Panc1 (cell line): ENCODE measurements around the gene NOTO. TPM values are rescaled to one million over a fixed set of nuclear protein-coding genes. Genes with fewer than 3 reads are reported as not detected.

Source experiments
- ATAC-seq: fragments of 200-7000 bp; cut with Tn5 transposase; 2 replicates; pipeline ENCODE4 v1.9.1; 2020; ENCODE audit warnings: mild to moderate bottlenecking, moderate library complexity
- BruUV-seq: library from RNA; stranded (reverse); fragments of 400-500 nt; replicated peaks from 2 replicates; lab custom pipeline; 2021; lab: Mats Ljungman, UMichigan
- CTCF ChIA-PET: fragments of 300-600 bp; sonication (Branson Sonifier 250); formaldehyde crosslinking; loops from one replicate; lab custom pipeline; 2022; ENCODE audit warnings: antibody characterized with exemption; lab: Charles Lee
- POLR2A ChIA-PET: fragments of 300-600 bp; sonication (Branson Sonifier 250); formaldehyde crosslinking; loops from one replicate; lab custom pipeline; 2022; ENCODE audit warnings: antibody characterized with exemption; lab: Charles Lee
- DNase-seq: peaks from one replicate; pipeline ENCODE4 v3.0.0-alpha.2; 2010; ENCODE audit warnings: low read depth, low spot score
- H3K27ac ChIP-seq: 2 replicates; pipeline ENCODE4 v1.5.1; 2011; ENCODE audit warnings: mild to moderate bottlenecking, low read length, inconsistent platforms
- H3K27me3 ChIP-seq: fragments of 200-500 bp; sonication (Bioruptor generic); 2 replicates; pipeline ENCODE4 v1.6.0; 2014; ENCODE audit warnings: low read length, inconsistent platforms; ENCODE audit not compliant: control insufficient read depth, insufficient read depth
- H3K36me3 ChIP-seq: fragments of 200-500 bp; sonication (Bioruptor generic); 2 replicates; pipeline ENCODE4 v1.5.1; 2014; ENCODE audit warnings: inconsistent platforms, mild to moderate bottlenecking, low read length, moderate library complexity; ENCODE audit not compliant: control insufficient read depth, insufficient read depth
- H3K4me1 ChIP-seq: 2 replicates; pipeline ENCODE4 v1.5.1; 2011; ENCODE audit warnings: inconsistent platforms, mild to moderate bottlenecking, low read length, moderate library complexity; ENCODE audit not compliant: control insufficient read depth, insufficient read depth
- H3K4me3 ChIP-seq, 2 experiments: 2 replicates each; pipeline ENCODE4 v1.5.1; 2011 to 2012; ENCODE audit warnings: low read depth in 2 of 2, low read length in 2 of 2, mild to moderate bottlenecking in 2 of 2, inconsistent platforms in 1 of 2, moderate library complexity in 1 of 2
- H3K9me3 ChIP-seq: fragments of 200-500 bp; sonication (Bioruptor generic); 2 replicates; pipeline ENCODE4 v1.5.1; 2014; ENCODE audit warnings: low read depth, mild to moderate bottlenecking, inconsistent platforms, low read length, moderate library complexity; ENCODE audit not compliant: control insufficient read depth, insufficient read depth
- CTCF ChIP-seq: fragments of 450-650 bp; IDR thresholded peaks from 2 replicates; pipeline ENCODE4 v1.5.1; 2017; ENCODE audit warnings: mild to moderate bottlenecking
- POLR2AphosphoS5 ChIP-seq: IDR thresholded peaks from 2 replicates; pipeline ENCODE4 v1.6.1; 2012; ENCODE audit warnings: mild to moderate bottlenecking, low read depth, low read length, moderate library complexity
- REST ChIP-seq, 2 experiments: IDR thresholded peaks; 2 replicates each; pipeline ENCODE4 v1.6.1; 2011 to 2012; ENCODE audit warnings: low read depth in 2 of 2, control low read depth in 1 of 2, low read length in 1 of 2, mild to moderate bottlenecking in 1 of 2, moderate library complexity in 1 of 2; ENCODE audit not compliant: insufficient read depth in 1 of 2
- SIN3A ChIP-seq: IDR thresholded peaks from 2 replicates; pipeline ENCODE4 v1.6.1; 2012; ENCODE audit warnings: low read depth, mild to moderate bottlenecking, low read length, moderate library complexity, borderline replicate concordance; ENCODE audit not compliant: insufficient read depth
- TCF7L2 ChIP-seq: IDR thresholded peaks from 2 replicates; pipeline ENCODE4 v1.6.1; 2011; ENCODE audit warnings: mild to moderate bottlenecking, low read depth, low read length, inconsistent platforms
- in situ Hi-C: cut with HindIII; loops from 2 replicates; pipeline ENCODE4 v1.10.0; 2016; ENCODE audit warnings: low sequenced_read_pairs, low pct_unique_long_range_greater_than_20kb
- intact Hi-C: fragments of 100-400 bp; cut with micrococcal nuclease; formaldehyde crosslinking; loops from one replicate; pipeline ENCODE4 v1.10.0; 2022; ENCODE audit not compliant: unreplicated experiment
- total RNA-seq: library from RNA; stranded (reverse); gene quantifications from one replicate; pipeline ENCODE4 v1.2.1, GENCODE V29; 2021; ENCODE audit not compliant: unreplicated experiment

Gene NOTO
- total RNA-seq, 1 experiment from 2014 or later: 0.08 TPM

DNA sequence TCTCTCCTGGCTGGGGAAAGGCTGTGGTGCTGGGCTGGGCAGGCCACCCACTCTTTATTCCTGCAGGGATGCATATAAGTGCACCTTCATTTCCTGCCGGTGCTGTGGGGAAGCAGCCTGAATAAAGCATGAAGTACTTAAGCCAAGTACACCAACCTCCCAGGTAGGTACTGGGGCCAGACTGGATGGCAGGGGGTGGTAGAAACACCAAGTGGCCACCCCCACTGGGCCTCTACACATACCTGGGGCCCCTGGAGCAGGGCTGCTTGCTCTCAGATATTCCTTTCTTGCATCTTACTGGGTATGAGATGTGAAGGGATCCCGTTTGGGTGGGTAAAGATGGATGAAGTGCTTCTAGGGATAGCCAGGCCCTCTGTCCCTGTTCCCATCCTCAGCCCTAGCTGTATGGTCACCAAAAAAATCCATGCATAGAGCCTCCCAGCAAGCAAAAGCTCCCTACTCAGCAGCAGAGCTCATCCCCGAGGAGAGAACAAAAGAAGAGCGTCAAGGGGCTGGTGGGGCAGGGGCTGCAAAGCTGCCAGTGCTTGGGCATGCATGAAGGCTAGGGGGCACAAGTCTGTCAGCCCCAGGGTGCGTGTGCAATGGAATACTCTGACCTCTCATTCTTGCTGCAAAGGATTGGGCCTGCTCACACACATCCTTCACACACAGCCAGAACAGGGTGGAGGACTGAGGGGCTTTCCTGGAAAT is 53.7 kb downstream of the NOTO start:
- no TSS peak for BruUV-seq
- ATAC-seq (no peak), DNase-seq (no peak)
- Histone ChIP-seq H3K27ac (no peak overlapping the region), H3K27me3 (no peaks in the 10 kb centered on the region), H3K4me1 (no peaks in the 10 kb centered on the region), H3K4me3 (no peak overlapping the region), H3K36me3 (peaks cover 7% of the 10 kb centered on the region), H3K9me3 (no peaks in the 10 kb centered on the region)
- ChIA-PET POLR2A (no interaction called here), CTCF (no interaction called here)
- intact Hi-C loops (no loop called here), in situ Hi-C loops (no loop called here)
- TF ChIP-seq TCF7L2: no peak
- no peak for TF ChIP-seq REST (IDR thresholded peaks at IDR 0.05; ENCODE audit: insufficient read depth in 1 of 2, low read depth in 2 of 2, low read length in 1 of 2)
- no peak for TF ChIP-seq SIN3A
- TF ChIP-seq POLR2AphosphoS5: no peak
- TF ChIP-seq CTCF: no peak

DNA sequence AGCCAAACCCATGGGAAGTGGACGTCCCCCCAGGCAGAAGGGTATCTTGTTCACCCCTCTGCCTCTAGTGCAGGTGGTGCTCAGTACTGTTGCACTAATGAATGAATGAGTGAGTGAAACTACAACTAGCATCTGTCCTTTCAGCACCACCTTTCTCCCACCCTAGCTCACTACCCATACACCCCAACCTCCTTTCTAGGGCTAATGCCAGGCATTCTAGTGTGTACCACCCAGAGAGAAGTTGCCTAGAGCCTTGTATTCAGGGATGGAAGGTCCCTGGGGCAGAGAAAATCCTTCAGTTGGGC is 54.2 kb downstream of the NOTO start:
- TF ChIP-seq POLR2AphosphoS5 (0 out of 2 replicates have a peak, but pooled peaks have one; percentile 30), TCF7L2 (no peak)
- Histone ChIP-seq H3K9me3 (no peaks in the 10 kb centered on the region), H3K36me3 (peaks cover 7% of the 10 kb centered on the region), H3K4me1 (no peaks in the 10 kb centered on the region), H3K27me3 (no peaks in the 10 kb centered on the region), H3K27ac (no peak overlapping the region), H3K4me3 (no peak overlapping the region)
- ChIA-PET CTCF (interaction anchor here (1.6 kb wide), 1 partner anchor 44 kb away, joined by 4 read pairs; no protein-coding TSS in a partner anchor), POLR2A (no interaction called here)
- ATAC-seq (0 out of 2 replicates have a peak, but pooled peaks have one; percentile 3), DNase-seq (no peak)
- in situ Hi-C loops (no loop called here), intact Hi-C loops (no loop called here)
- no TSS peak for BruUV-seq

- Histone ChIP-seq H3K4me1 (no peaks in the 10 kb centered on the region), H3K27ac (no peak overlapping the region), H3K36me3 (peaks cover 7% of the 10 kb centered on the region), H3K27me3 (no peaks in the 10 kb centered on the region), H3K9me3 (no peaks in the 10 kb centered on the region), H3K4me3 (no peak overlapping the region)
- DNase-seq (no peak), ATAC-seq (0 out of 2 replicates have a peak, but pooled peaks have one; percentile 8)
- TF ChIP-seq CTCF (no peak), REST (IDR thresholded peaks at IDR 0.05; ENCODE audit: insufficient read depth in 1 of 2, low read depth in 2 of 2, low read length in 1 of 2) (no peak), SIN3A (no peak), POLR2AphosphoS5 (no peak), TCF7L2 (no peak)
- ChIA-PET CTCF (interaction anchor here (1.6 kb wide), 1 partner anchor 44 kb away, joined by 4 read pairs; no protein-coding TSS in a partner anchor), POLR2A (no interaction called here)
- intact Hi-C loops: no loop called here
- no TSS peak for BruUV-seq
- in situ Hi-C loops: no loop called here
These were observed 54.6 kb downstream of the NOTO start for GRCh38 chr2:73257021-73257420.
